ENCODE results near the gene DDOST. TPM values are rescaled to one million over a fixed set of nuclear protein-coding genes. Genes with fewer than 3 reads are reported as not detected.

Gene DDOST
- 345 and 410 TPM in 2 replicates for total RNA-seq (ENCODE audit: low replicate concordance)

GRCh38 chr1:20661207-20662109, at the start of gene DDOST:
DDOST (minus strand) TSS chr1:20661369; CDS start chr1:20661350, 19 bp downstream.

GRCh38 chr1:20633190-20634064, 27.7 kb downstream of the DDOST start, which contains the start of gene PINK1:
PINK1 (plus strand) TSS chr1:20633458; CDS start chr1:20633549, 91 bp downstream.

Other genes starting within 250 kb of the DDOST start
- gene CAMK2N1, start 175.2 kb downstream of the DDOST start, total RNA-seq (ENCODE audit: low replicate concordance): 3.8 and 10.6 TPM in 2 replicates
- 14.6 and 18.0 TPM in 2 replicates for gene MUL1, start 153.2 kb downstream of the DDOST start, total RNA-seq (ENCODE audit: low replicate concordance)
- 0.08 TPM in 1 of 2 replicates, not detected in the other for gene FAM43B, start 108.8 kb downstream of the DDOST start, total RNA-seq (ENCODE audit: low replicate concordance)
- 0.38 TPM in 1 of 2 replicates, not detected in the other for gene CDA, start 72.3 kb downstream of the DDOST start, total RNA-seq (ENCODE audit: low replicate concordance)
- 68.1 and 88.9 TPM in 2 replicates for gene PINK1, start 27.9 kb downstream of the DDOST start, total RNA-seq (ENCODE audit: low replicate concordance)
- gene KIF17, start 56.6 kb upstream of the DDOST start, total RNA-seq (ENCODE audit: low replicate concordance): 0.23 and 0.82 TPM in 2 replicates
- 1.5 and 2.4 TPM in 2 replicates for gene SH2D5, start 71.3 kb upstream of the DDOST start, total RNA-seq (ENCODE audit: low replicate concordance)
- 95.0 and 157 TPM in 2 replicates for gene HP1BP3, start 125.9 kb upstream of the DDOST start, total RNA-seq (ENCODE audit: low replicate concordance)